CD4-positive, alpha-beta T cell treated with Interleukin-17A for 1 hour (primary cell): ENCODE data around the gene NEDD4L.

Experiments used
- DNase-seq: peaks from one replicate; pipeline ENCODE4 v3.0.0-alpha.2; 2020

NEDD4L gene

DNA sequence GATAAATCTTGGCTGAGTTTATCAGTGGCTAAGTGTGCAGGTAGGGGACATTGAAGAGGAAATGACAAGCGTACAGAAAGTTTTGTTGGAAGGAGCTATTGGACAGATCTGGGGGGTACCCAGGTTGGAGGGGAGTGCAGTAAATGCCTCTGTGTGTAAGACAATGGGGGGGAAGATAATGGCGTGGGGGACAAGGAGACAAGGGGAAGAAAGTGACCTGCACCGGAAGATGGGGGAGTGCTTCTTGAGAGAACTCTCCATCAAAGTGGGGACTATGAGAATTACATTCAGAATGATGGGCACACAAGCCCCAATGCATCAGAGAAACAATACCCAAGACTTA is 394.9 kb downstream of the NEDD4L start:
- DNase-seq, result no peak

DNA sequence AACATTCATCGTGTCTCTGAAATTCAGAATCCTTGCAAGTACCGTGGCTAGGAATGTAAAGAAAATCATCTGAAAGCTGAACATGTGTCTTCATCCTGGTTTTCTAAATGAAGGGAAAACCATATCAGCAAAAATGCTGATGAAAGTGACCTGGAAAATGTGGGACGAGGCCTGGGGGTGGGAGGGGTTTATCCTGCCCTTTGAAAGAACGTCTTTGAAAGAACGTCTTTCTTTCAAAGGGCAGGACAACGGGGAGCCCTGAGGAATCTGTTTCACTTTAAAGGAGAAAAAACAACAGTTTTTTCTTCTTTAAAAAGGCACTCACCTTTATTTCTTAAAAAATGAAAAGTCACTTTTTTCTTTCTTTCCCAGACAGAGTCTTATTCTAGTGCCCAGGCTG is 399.6 kb downstream of the NEDD4L start:
- DNase-seq, result no peak

DNA sequence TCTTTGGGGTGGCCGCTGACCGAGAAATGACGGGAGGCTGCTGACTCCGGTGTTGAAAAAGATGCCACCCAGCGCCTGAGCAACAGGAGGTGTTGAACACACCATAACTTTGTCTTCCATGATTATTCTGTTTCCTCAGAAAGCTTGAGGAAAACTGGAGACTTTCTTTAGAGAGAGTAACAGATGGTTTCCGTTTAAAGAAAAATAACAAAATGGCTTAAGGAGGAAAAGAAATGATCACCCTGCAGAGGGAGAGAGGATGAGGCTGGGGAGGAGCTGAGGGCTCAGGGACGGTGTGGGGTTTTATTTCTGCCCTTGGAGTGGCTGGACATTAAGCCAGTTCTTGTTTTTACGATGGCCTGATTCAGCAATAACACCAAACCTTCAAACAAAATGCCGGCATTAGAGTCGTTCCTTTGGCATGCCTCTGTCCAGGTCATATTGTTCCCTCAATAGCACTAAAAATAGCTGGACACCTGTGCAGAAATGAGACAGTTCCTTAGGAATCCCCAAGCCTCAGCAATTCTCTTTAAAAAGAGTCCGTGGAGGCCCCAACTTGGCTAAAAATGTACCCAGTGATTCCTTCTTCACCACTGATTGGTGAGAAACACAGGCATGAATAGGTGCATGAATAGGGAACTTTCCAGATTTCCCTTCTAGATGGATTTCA is 402.5 kb downstream of the NEDD4L start:
- DNase-seq, result no peak

DNA sequence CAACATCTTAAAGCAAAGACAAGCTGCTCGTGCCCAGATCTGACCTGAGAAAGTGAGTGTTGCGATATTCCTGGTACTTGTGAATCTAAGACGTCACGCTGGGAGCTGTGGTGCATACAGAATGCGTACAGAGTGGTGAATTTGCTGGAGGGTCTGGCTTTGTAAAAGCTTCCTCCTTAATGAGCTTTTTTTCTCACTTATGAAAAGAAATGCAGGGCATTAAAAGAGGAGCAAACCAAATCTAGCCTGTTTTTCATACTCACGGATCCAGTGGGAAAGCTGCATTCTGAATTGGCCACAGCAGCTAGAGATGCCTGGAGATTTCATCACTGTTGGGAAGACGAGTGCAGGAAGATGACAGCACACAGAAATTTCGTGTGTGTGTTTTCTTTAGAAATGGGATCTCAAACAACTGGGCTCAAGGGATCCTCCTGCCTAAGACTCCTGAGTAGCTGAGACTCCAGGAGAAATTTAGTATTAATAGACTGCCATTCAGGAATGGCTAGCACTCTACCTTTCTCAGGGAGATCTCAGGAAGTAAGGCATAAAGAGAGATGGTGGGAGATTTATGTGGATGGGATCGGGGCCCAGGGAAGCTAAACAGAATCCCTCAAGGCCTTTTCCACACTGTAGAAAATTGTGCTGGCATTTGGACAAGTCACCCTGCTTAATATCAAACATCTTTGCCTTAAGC is 403.5 kb downstream of the NEDD4L start:
- DNase-seq, result no peak

DNA sequence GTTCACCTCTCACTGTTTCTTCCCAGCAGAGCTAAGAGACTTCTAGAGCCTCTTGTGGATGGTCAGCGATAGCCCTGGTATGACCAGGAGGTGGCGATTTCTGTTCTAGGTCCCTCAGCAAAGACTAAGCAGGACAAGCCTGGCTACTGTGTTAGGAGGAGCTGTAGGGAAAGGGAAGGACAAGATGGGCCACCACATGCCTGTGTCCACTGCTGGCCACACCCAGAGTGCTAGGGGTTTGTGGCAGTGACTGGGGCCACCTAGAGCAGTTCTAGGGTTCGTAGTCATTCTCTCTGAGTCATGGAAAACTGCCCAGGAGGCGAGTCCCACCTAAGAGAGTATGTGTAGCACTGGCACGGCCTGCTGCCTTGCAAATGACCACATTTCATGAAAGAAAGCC is 405.4 kb downstream of the NEDD4L start:
- no peak for DNase-seq
